Activated naive CD8-positive, alpha-beta T cell treated with anti-CD3 and anti-CD28 coated beads, Interleukin-2, amount 50 U/mL, for 24 hours (primary cell): Measurements from ENCODE around the gene TBC1D24.
"Not testable (repeated sequence)": the region's sequence is repeated elsewhere in the genome, so short reads cannot be mapped to it uniquely, and the experiment has no call there.

ENCODE experiments used
- ATAC-seq: fragments of 150-1000 bp; cut with Tn5 transposase; one replicate; pipeline ENCODE4 v1.10.0; 2021
- DNase-seq: peaks from one replicate; pipeline ENCODE4 v3.0.0; 2021
- H3K27ac Mint-ChIP-seq: one replicate; pipeline ENCODE4 v1.8.0; 2021; ENCODE audit warnings: mild to moderate bottlenecking, mixed read lengths
- H3K27me3 Mint-ChIP-seq: one replicate; pipeline ENCODE4 v1.8.0; 2021; ENCODE audit warnings: mixed read lengths
- H3K36me3 Mint-ChIP-seq: one replicate; pipeline ENCODE4 v1.8.0; 2021; ENCODE audit warnings: low read depth, mixed read lengths
- H3K4me1 Mint-ChIP-seq: one replicate; pipeline ENCODE4 v1.8.0; 2021; ENCODE audit warnings: mixed read lengths
- H3K4me3 Mint-ChIP-seq: one replicate; pipeline ENCODE4 v1.8.0; 2021; ENCODE audit warnings: mild to moderate bottlenecking, moderate library complexity, mixed read lengths
- H3K9me3 Mint-ChIP-seq: one replicate; pipeline ENCODE4 v1.8.0; 2021; ENCODE audit warnings: mixed read lengths

Gene TBC1D24

GRCh38 chr16:2438121-2438520 is 36.8 kb upstream of the TBC1D24 start:
- Mint-ChIP-seq H3K27ac (no peak overlapping the region), H3K4me3 (no peak overlapping the region), H3K36me3 (peaks cover 53% of the 10 kb centered on the region), H3K9me3 (no peaks in the 10 kb centered on the region), H3K4me1 (peaks cover 9% of the 10 kb centered on the region), H3K27me3 (no peaks in the 10 kb centered on the region)
- DNase-seq (no peak), ATAC-seq (no peak)

DNA sequence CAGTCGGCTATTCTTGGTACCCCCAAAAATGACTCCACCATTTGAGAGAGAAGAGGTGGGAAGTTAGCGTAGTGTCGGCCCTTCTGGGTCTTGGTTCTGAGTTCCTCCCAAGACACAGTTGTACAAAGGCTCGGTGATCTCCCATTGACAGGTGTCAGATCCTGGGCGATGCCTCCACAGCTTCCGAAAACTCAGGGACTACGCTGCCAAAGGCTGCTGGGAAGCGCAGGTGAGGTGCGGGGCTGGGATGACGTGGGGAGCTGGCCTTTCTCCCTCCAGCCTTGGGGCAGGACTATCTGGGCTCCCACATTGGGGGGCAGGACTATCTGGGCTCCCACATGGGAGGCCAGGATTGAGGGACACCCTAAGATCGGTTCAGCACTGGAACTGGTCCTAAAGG is 35.3 kb upstream of the TBC1D24 start:
- H3K9me3 Mint-ChIP-seq, result no peaks in the 10 kb centered on the region
- no peak overlapping the region for H3K4me3 Mint-ChIP-seq
- H3K4me1 Mint-ChIP-seq, result peaks cover 9% of the 10 kb centered on the region
- H3K27ac Mint-ChIP-seq, result no peak overlapping the region
- H3K36me3 Mint-ChIP-seq, result peaks cover 55% of the 10 kb centered on the region
- ATAC-seq (no peak), DNase-seq (no peak)
- no peaks in the 10 kb centered on the region for H3K27me3 Mint-ChIP-seq

DNA sequence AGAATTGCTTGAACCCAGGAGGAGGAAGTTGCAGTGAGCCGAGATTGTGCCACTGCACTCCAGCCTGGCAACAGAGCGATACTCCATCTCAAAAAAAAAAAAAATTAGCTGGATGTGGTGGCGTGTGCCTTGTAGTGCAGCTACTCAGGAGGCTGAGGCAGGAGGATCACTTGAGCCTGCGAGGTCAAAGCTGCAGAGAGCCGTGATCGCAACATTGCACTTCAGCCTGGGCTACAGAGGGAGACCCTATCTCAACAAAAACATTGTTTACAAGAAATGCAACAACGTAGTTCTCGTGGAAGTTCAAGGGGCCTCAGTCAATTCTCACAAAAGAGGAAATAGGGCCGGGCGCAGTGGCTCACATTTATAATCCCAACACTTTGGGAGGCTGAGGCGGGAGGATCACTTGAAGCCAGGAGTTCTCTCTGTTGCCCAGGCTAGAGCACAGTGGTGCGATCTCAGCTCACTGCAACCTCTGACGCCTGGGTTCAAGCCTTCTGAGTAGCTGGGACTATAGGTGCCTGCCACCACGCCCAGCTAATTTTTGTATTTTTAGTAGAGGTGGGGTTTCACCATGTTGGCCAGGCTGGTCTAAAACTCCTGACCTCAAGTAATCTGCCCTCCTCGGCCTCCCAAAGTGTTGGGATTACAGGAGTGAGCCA is 33.7 kb upstream of the TBC1D24 start:
- not testable (repeated sequence) for H3K27me3 Mint-ChIP-seq, H3K4me1 Mint-ChIP-seq, H3K9me3 Mint-ChIP-seq, H3K27ac Mint-ChIP-seq, H3K4me3 Mint-ChIP-seq, DNase-seq
- peaks cover 60% of the 10 kb centered on the region for H3K36me3 Mint-ChIP-seq
- ATAC-seq, result peak; percentile 31

- no peak overlapping the region for H3K4me3 Mint-ChIP-seq
- H3K4me1 Mint-ChIP-seq, result peaks cover 9% of the 10 kb centered on the region
- ATAC-seq, result no peak
- H3K27me3 Mint-ChIP-seq, result no peaks in the 10 kb centered on the region
- no peak overlapping the region for H3K27ac Mint-ChIP-seq
- H3K36me3 Mint-ChIP-seq, result peaks cover 51% of the 10 kb centered on the region
- no peaks in the 10 kb centered on the region for H3K9me3 Mint-ChIP-seq
- DNase-seq, result no peak
Observed at GRCh38 chr16:2443555-2443954, 31.4 kb upstream of the TBC1D24 start.

- DNase-seq (no peak), ATAC-seq (no peak)
- H3K36me3 Mint-ChIP-seq, result peaks cover 50% of the 10 kb centered on the region
- H3K9me3 Mint-ChIP-seq, result no peaks in the 10 kb centered on the region
- H3K27ac Mint-ChIP-seq, result no peak overlapping the region
- no peak overlapping the region for H3K4me3 Mint-ChIP-seq
- H3K4me1 Mint-ChIP-seq, result no peaks in the 10 kb centered on the region
- H3K27me3 Mint-ChIP-seq, result no peaks in the 10 kb centered on the region
Observed at GRCh38 chr16:2447920-2448583, 26.9 kb upstream of the TBC1D24 start.

DNA sequence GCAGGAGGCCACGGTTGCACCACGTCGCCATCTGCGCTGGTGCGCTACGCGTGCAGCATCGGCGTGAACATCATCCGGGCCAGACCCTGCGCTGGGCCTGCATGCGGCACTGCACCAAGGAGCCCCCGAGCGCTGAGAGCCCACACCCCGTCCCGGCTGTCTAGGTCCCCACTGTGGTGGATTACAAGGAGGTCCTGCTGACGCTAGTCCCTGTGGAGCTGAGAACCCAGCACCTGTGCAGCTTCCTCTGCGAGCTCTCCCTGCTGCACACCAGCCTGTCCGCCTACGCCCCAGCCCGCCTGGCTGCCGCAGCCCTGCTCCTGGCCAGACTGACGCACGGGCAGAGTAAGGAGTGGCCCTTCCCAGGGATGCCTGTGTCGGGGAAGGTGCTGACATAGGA is 25.8 kb upstream of the TBC1D24 start:
- Mint-ChIP-seq H3K27ac (no peak overlapping the region), H3K4me1 (no peaks in the 10 kb centered on the region), H3K27me3 (no peaks in the 10 kb centered on the region), H3K9me3 (no peaks in the 10 kb centered on the region), H3K36me3 (peaks cover 52% of the 10 kb centered on the region), H3K4me3 (no peak overlapping the region)
- DNase-seq, result no peak
- no peak for ATAC-seq

DNA sequence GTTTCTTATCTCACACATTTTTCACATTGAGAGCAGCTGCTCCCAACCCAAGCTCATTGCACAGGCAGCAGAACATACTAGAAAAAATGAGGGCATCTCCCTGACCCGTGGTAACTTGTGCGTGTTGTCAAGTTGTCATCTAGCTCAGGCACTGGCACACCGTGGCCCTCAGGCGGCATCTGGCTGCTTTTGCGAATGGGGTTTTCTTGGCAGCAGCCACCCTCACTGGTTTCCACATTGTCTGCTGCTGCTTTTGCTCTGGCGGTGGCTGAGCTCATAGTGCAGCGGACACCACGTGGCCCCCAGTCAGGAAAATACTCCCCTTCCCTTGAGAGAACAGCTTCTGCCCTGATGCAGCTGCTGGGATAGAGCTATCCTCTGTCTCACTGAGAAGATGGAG is 24.4 kb upstream of the TBC1D24 start:
- Mint-ChIP-seq H3K36me3 (peaks cover 47% of the 10 kb centered on the region), H3K4me1 (no peaks in the 10 kb centered on the region), H3K4me3 (no peak overlapping the region), H3K27ac (no peak overlapping the region), H3K27me3 (no peaks in the 10 kb centered on the region), H3K9me3 (no peaks in the 10 kb centered on the region)
- no peak for DNase-seq
- ATAC-seq, result no peak

DNA sequence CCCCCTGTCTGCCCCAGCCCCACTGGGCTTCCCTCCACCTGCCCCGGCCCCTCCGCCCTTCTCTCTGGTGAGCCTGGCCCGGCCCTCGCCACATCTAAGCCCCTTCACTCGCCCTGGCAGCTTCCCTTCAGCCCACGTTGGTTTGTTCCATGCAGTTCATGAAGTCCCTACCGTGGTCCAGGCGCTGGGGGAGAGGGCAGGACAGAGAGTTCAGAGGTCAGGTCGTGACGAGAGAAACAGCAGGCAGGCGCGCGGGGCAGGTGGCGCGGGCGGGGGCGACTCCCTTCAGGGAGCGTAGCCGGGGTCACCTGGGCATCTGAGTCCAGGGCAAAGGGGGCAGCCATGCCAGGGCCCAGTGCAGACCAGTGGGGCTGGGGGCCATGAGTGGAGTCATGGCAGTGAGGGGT is 23.9 kb upstream of the TBC1D24 start:
- H3K4me3 Mint-ChIP-seq, result no peak overlapping the region
- no peaks in the 10 kb centered on the region for H3K9me3 Mint-ChIP-seq
- H3K36me3 Mint-ChIP-seq, result peaks cover 46% of the 10 kb centered on the region
- no peak for ATAC-seq
- no peaks in the 10 kb centered on the region for H3K4me1 Mint-ChIP-seq
- H3K27ac Mint-ChIP-seq, result no peak overlapping the region
- no peaks in the 10 kb centered on the region for H3K27me3 Mint-ChIP-seq
- DNase-seq, result no peak

DNA sequence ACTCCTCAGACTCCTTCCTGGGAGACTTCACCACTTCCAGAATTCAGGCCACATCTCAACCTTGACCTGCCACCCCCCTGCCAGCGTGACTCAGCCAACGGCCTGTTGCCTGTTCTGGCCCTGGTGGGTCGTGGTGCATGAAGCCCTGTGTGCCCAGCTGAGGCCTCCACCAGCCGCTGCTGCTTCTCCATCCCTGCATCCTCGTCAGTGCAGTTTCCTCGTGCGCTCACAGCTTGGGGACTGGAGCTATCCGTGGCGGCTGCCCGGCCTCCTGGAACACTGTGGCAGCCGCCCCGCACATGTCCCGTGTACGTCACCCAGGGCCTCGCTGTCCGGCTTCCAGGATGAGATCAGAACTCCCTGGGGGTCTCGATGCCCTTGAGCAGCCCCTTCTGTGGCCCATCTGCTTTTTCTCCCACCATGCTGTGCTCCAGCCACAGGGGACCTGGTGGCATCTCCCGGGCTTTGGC is 23.0 kb upstream of the TBC1D24 start:
- Mint-ChIP-seq H3K27ac (no peak overlapping the region), H3K4me1 (no peaks in the 10 kb centered on the region), H3K36me3 (peaks cover 40% of the 10 kb centered on the region), H3K27me3 (no peaks in the 10 kb centered on the region), H3K4me3 (no peak overlapping the region), H3K9me3 (no peaks in the 10 kb centered on the region)
- ATAC-seq, result no peak
- DNase-seq, result no peak

DNA sequence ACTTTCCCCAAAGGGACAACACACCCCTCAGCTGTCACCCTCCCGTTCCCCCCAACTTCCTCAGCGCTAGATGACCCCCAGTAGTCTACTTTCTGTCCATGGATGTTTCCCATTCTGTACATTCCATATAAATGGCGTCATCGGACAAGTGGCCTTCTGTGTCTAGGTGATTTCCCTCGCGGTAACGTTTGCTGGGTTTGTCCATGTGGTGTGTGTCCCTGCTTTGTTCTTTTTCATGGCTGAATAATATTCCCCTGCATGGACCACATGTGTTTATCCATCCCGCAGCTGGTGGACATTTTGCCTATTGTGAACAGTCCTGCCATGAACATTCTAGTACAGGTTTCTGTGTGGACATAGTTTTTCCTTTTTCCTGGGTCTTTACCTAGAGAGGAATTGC is 22.3 kb upstream of the TBC1D24 start:
- no peaks in the 10 kb centered on the region for H3K4me1 Mint-ChIP-seq
- no peaks in the 10 kb centered on the region for H3K9me3 Mint-ChIP-seq
- ATAC-seq (no peak), DNase-seq (no peak)
- no peaks in the 10 kb centered on the region for H3K27me3 Mint-ChIP-seq
- H3K36me3 Mint-ChIP-seq, result peaks cover 41% of the 10 kb centered on the region
- no peak overlapping the region for H3K27ac Mint-ChIP-seq
- no peak overlapping the region for H3K4me3 Mint-ChIP-seq

GRCh38 chr16:2455081-2455845 is 19.7 kb upstream of the TBC1D24 start:
- H3K27ac Mint-ChIP-seq, result no peak overlapping the region
- no peak for ATAC-seq
- H3K36me3 Mint-ChIP-seq, result peaks cover 40% of the 10 kb centered on the region

GRCh38 chr16:2456551-2457153 is 18.3 kb upstream of the TBC1D24 start:
- Mint-ChIP-seq H3K9me3 (no peaks in the 10 kb centered on the region), H3K4me1 (peaks cover 8% of the 10 kb centered on the region), H3K27me3 (no peaks in the 10 kb centered on the region), H3K27ac (no peak overlapping the region), H3K4me3 (no peak overlapping the region), H3K36me3 (peaks cover 38% of the 10 kb centered on the region)
- no peak for ATAC-seq
- no peak for DNase-seq

More at GRCh38 chr16:2455081-2455845, 19.7 kb upstream of the TBC1D24 start:
- H3K27me3 Mint-ChIP-seq, result no peaks in the 10 kb centered on the region
- no peak overlapping the region for H3K4me3 Mint-ChIP-seq
- no peak for DNase-seq
- peaks cover 8% of the 10 kb centered on the region for H3K4me1 Mint-ChIP-seq
- H3K9me3 Mint-ChIP-seq, result no peaks in the 10 kb centered on the region

GRCh38 chr16:2457267-2457666 is 17.7 kb upstream of the TBC1D24 start:
- no peak for ATAC-seq

DNA sequence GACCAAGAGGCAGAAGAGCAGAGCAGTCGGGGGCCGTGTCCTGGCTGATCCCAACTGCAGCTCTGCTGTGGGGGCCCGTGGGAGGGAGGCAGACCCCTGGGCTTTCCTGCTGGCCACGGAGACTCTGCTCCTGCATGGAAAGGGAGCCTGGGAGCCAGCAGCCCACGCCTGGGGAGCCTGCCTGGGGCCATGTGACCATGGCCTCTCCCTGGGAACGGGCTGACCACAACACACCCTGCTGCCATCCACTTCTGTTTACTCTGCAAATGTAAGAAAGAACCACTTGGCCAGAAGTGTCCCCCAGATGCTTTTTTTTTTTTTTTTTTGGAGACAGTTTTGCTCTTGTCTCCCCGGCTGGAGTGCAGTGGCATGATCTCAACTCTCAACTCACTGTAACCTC is 17.0 kb upstream of the TBC1D24 start:
- H3K36me3 Mint-ChIP-seq, result peaks cover 26% of the 10 kb centered on the region
- ATAC-seq, result no peak

More at GRCh38 chr16:2457267-2457666, 17.7 kb upstream of the TBC1D24 start:
- H3K4me1 Mint-ChIP-seq, result peaks cover 8% of the 10 kb centered on the region
- no peak for DNase-seq
- no peaks in the 10 kb centered on the region for H3K9me3 Mint-ChIP-seq
- H3K36me3 Mint-ChIP-seq, result peaks cover 33% of the 10 kb centered on the region
- no peak overlapping the region for H3K4me3 Mint-ChIP-seq
- no peak overlapping the region for H3K27ac Mint-ChIP-seq
- H3K27me3 Mint-ChIP-seq, result no peaks in the 10 kb centered on the region

More for the DNA sequence above, 17.0 kb upstream of the TBC1D24 start:
- no peak for DNase-seq
- H3K4me1 Mint-ChIP-seq, result peaks cover 8% of the 10 kb centered on the region
- no peaks in the 10 kb centered on the region for H3K9me3 Mint-ChIP-seq
- H3K4me3 Mint-ChIP-seq, result no peak overlapping the region
- no peaks in the 10 kb centered on the region for H3K27me3 Mint-ChIP-seq
- no peak overlapping the region for H3K27ac Mint-ChIP-seq
